ENCODE data around the gene NBPF20.
"Not testable (repeated sequence)": the region's sequence is repeated elsewhere in the genome, so short reads cannot be mapped to it uniquely, and the experiment has no call there.

DNA sequence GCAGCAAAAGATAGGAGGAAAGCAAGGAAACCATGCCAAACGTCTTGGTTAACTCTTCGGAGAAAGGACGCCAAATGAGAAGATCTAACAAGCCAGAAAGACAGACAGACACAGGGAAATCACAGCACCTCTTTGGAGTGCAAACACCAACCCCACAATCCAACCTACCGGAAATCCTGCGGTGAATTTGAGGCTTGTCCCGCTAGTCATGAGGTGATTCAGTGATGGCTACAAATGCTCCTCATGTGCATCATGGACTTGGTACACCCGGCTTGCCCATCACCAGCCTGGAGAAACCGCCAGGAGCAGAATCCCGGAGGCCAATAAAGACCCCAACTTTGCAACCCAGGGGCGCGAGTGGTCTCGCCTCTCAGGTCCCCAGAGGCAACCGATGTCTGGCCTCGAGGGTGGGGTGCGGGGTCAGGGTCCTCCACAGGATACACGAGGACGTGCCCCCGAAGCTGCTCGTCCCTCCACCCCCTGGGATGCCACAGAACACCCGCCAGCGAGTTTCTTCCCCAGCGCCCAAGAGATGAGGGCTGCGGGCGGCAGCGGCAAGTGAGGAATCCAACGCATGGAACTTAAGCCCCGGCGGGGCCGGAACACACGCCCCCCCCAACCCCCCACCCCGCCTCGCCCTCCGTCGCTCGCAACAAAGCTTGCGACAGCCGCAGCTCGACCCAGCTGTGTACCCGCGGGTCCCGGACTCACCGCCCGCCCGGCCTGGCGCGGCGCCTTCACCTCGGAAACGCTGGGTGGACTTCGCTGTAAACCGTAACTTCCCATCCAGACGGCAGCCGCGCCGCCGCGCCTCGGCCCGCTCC is 579 bp downstream of the NBPF20 start:
- TF ChIP-seq, protein P1, sequence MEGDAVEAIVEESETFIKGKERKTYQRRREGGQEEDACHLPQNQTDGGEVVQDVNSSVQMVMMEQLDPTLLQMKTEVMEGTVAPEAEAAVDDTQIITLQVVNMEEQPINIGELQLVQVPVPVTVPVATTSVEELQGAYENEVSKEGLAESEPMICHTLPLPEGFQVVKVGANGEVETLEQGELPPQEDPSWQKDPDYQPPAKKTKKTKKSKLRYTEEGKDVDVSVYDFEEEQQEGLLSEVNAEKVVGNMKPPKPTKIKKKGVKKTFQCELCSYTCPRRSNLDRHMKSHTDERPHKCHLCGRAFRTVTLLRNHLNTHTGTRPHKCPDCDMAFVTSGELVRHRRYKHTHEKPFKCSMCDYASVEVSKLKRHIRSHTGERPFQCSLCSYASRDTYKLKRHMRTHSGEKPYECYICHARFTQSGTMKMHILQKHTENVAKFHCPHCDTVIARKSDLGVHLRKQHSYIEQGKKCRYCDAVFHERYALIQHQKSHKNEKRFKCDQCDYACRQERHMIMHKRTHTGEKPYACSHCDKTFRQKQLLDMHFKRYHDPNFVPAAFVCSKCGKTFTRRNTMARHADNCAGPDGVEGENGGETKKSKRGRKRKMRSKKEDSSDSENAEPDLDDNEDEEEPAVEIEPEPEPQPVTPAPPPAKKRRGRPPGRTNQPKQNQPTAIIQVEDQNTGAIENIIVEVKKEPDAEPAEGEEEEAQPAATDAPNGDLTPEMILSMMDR (conservative IDR thresholded peaks at IDR 0.05; ENCODE audit: low read depth, low read length), result not testable (repeated sequence)
- not testable (repeated sequence) for TF ChIP-seq EZH2 (IDR thresholded peaks at IDR 0.05; ENCODE audit: low read length, unreplicated experiment)

Measured in PC-3 (cell line).